GM21529 (cell line): Measurements from ENCODE around the gene CADM1.

Experiments
- ATAC-seq: cut with Tn5 transposase; IDR thresholded peaks from one replicate; pipeline ENCODE4 v1.9.1; 2021; ENCODE audit not compliant: unreplicated experiment

The CADM1 gene

GRCh38 chr11:115290479-115290878, 213.7 kb downstream of the CADM1 start:
- ATAC-seq: no peak

DNA sequence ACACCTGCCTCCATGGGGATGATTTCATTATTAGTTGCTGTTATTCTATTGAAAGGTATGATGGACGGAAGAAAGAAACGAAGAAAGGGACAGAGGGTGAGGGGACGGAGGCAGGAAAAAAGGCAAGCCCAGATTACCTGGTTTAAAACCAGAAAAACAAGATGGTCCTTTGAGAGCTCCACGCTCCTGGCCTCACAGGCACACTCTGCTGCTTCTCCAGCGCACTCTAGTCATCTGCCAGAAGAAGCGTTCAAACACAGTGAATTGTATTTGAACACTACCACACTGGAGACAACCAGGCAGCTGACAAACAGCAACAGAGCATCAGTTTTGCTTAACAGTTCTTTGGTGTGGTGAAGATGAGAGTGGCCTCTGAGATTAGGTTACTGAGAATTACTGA, 216.9 kb downstream of the CADM1 start:
- no peak for ATAC-seq

DNA sequence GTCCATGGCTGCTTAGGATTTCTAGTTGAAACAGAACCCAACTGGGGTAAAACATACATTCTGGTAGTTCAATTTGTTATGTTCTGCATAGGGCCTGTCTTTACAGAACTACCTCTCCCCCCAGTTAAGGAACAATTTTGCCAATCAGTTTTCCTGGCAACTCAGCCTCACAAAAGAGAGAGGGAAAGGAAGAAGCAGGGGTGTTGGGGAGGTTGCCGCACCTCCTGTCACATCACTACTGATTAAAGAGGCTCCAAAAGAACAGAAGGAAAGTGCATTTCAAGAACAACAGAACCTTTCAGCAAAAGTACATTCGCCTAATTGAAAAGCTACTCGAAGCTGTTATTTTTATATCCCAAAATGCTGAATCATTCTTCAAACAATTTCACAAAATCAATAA, 217.6 kb downstream of the CADM1 start:
- no peak for ATAC-seq

- ATAC-seq: no peak
Measured at GRCh38 chr11:115284773-115285172, 219.4 kb downstream of the CADM1 start.

- ATAC-seq: no peak
Measured at GRCh38 chr11:115282923-115283322, 221.3 kb downstream of the CADM1 start.

- no peak for ATAC-seq
Measured at GRCh38 chr11:115280775-115281174, 223.4 kb downstream of the CADM1 start.

- no peak for ATAC-seq
Measured at GRCh38 chr11:115279813-115280761, 224.1 kb downstream of the CADM1 start.

DNA sequence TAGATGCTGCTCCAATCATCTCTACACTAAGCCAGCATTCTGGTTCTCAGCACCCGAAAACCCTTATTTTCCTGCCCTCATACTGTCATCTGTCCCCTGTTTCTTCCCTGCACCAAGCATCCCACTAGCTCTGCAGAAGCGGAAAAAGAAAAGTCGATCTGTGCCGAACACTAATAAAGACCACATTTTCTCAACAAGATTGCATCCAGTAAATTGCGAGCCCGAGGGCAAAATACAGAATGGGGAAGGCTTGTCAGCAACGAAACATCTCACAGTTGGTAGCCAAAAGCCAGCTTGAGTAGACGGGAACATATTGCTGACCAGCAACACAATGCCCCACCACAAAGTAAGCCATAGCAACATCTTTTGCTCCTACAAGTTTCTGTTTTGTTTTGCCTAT, 227.4 kb downstream of the CADM1 start:
- no peak for ATAC-seq

DNA sequence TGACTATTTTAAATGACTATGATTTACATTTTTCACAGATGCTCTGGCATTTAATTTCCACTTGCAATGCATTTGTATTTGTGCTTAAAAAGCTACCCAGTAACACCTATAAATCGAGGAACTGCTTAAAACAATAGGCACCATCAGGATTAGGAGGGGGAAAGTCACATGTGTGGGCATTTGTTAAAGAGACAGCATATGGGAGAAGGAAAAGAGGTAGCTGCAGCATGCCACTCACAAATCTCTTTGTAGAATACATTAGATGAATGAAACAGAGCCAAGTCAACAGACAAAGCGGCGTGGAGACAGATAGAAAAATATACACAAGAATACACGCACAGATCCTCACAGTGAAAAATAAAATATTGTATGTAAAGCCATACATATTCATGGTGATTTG, 228.0 kb downstream of the CADM1 start:
- ATAC-seq: no peak

DNA sequence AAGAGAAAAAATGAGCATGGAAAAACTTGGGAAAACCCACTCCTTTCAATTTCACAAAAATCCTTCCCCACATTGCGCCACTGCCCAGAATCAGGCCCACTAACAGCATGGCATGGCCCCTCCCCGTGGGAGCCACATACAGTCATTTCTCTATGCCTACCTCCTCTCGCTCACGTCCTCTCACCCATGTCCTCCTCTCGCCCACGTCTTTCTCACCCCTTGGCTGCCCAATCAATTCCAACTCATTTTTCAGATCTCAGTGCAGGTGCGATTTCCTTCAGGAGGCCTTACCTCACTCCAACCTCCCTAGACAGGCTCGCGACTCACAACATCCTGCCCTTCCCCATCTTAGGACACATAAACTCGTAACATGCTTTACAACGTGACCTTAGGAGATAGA, 229.2 kb downstream of the CADM1 start:
- ATAC-seq: no peak

- no peak for ATAC-seq
Measured at GRCh38 chr11:115272925-115273324, 231.3 kb downstream of the CADM1 start.

DNA sequence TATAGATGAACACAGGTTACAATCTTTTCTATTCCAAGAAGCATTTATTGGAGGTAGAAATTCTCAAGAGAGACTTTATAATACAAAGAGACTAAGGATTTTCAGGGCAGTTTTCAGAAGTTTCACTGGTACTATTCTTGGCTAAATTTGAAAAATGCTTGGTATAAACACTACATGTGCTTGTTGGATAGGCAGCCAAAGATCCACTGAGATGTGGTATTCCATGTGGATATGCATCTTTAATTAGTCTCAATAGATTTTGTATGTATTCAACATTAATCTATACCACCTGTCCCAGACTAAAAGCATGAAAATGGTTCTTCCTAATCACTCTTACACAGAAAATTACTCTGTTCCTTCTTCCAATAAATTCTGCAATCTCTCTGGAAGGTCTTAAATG, 232.6 kb downstream of the CADM1 start:
- no peak for ATAC-seq

- no peak for ATAC-seq
Measured at GRCh38 chr11:115269191-115269950, 234.8 kb downstream of the CADM1 start.

DNA sequence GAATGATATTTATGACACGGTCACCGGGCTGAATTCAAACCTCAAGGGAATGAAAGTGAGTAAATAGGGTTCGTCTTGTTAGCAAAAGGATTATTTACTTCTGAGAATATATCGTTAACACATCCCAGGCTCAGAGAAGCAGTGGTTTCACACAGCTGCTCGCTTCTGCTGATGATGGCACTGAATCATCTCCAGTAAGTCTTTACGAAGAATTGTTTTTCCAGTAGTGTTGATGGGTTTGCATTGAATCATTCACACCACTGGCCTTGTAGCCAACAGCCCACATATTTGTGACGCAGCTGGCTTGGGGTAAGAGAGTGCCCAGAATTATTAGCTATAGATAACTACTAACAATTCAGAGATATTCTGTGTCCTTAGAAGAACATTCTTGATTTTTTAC, 236.3 kb downstream of the CADM1 start:
- no peak for ATAC-seq

GRCh38 chr11:115267238-115267781, 236.9 kb downstream of the CADM1 start:
- no peak for ATAC-seq

DNA sequence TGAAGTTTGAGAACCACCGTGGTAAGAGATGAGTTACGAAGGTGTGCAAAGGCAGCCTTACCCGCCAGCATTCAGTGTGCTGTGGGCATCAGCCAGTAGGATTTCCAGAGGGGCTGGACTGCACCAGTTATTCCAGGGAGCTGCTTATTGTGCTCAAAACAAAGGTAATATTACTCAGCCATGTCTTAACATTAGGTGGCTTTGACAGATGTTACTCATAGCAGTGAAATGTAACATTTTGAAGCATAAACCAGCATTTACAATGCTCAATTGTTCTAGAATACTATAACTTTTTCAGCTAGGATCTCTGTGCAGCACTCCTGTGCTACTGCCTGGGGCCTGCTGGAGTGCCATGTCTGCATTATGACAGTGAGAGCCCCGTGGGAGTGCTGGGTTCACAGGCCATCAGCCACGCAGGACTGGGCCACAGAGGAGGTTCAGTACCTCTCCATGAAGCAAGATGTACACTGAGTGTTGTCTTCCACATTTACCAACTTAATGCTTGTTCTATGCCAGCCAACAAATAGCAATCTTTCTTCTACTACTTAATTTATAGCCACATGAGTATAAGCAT, 238.1 kb downstream of the CADM1 start:
- no peak for ATAC-seq

- no peak for ATAC-seq
Measured at GRCh38 chr11:115263799-115264656, 240.2 kb downstream of the CADM1 start.

GRCh38 chr11:115258216-115258615, 246.0 kb downstream of the CADM1 start:
- ATAC-seq: no peak

DNA sequence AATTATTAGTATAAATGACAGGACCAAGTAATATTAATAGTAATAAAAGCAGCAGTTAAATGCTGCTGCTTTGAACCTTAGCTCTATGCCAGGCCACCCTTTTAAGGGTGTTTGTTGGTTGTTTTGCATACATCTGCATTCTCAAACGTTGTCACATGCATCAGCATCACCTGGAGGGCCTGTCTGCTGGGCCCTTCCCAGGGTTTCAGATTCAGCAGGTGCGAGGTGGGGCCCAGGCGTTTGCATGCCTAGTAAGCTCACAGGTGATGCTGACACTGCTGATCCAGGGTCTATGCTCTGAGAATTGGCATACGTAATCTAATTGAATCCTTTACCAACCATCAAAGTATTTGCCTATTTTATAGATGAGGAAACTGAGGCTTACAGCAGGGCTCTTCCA, 246.5 kb downstream of the CADM1 start:
- no peak for ATAC-seq

GRCh38 chr11:115257270-115257669, 246.9 kb downstream of the CADM1 start:
- ATAC-seq: no peak
